GM23248 (cell line): Measurements from ENCODE around the gene TSEN34.
"Not testable (repeated sequence)": the region's sequence is repeated elsewhere in the genome, so short reads cannot be mapped to it uniquely, and the experiment has no call there.

Experiments used
- EZH2 ChIP-seq: fragments of 200-600 bp; sonication (generic); IDR thresholded peaks from 2 replicates; pipeline ENCODE4 v1.6.1; 2018; ENCODE audit warnings: antibody characterized with exemption, mild to moderate bottlenecking; ENCODE audit not compliant: insufficient read depth, poor library complexity, severe bottlenecking
- EZH2phosphoT487 ChIP-seq: fragments of 200-600 bp; sonication (generic); IDR thresholded peaks from 2 replicates; pipeline ENCODE4 v1.6.1; 2018; ENCODE audit warnings: antibody characterized with exemption, moderate library complexity, mild to moderate bottlenecking, low read depth; ENCODE audit not compliant: insufficient read depth

DNA sequence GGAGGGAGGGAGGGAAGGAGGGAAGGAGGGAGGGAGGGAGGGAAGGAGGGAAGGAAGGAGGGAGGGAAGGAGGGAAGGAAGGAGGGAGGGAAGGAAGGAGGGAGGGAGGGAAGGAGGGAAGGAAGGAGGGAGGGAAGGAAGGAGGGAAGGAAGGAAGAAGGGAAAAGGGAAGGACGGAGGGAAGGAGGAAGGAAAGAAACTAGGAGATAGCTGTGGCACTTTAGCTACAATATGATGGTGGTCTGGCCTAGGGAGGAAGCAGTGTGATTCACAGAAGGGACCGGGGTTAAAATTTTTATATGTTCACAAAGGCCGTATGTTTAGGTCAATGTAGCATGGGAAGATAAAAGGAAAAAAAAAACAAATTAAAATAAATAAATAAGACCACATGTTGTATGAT lies 9.2 kb upstream of the TSEN34 start:
- not testable (repeated sequence) for TF ChIP-seq EZH2phosphoT487, EZH2
